GM18517 (cell line): ENCODE data around the gene CHST8.
"Not testable (repeated sequence)": the region's sequence is repeated elsewhere in the genome, so short reads cannot be mapped to it uniquely, and the experiment has no call there.

Experiments
- ATAC-seq: cut with Tn5 transposase; IDR thresholded peaks from one replicate; pipeline ENCODE4 v1.9.1; 2021; ENCODE audit warnings: mild to moderate bottlenecking, moderate library complexity; ENCODE audit not compliant: unreplicated experiment

The CHST8 gene

DNA sequence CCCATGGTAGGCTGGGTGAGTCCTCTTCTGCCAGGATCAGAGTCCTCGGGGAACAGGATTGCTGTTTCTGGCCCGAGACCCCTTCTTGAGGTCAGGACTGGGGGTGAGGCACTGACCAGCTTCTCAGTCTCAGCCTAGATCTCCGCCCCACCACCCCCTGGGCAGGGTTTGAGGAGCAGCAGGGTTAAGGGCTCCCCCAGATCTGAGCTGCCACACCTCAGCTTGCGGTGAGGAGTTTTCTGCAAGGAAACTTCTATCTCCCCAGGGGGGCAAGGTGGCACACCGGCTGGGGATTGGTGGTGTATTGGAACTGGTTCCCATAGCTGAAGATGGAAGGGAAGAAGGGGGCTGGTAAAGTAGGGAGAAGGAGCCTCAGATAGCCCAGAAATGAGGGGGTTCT, 19.5 kb downstream of the CHST8 start:
- ATAC-seq, result no peak

DNA sequence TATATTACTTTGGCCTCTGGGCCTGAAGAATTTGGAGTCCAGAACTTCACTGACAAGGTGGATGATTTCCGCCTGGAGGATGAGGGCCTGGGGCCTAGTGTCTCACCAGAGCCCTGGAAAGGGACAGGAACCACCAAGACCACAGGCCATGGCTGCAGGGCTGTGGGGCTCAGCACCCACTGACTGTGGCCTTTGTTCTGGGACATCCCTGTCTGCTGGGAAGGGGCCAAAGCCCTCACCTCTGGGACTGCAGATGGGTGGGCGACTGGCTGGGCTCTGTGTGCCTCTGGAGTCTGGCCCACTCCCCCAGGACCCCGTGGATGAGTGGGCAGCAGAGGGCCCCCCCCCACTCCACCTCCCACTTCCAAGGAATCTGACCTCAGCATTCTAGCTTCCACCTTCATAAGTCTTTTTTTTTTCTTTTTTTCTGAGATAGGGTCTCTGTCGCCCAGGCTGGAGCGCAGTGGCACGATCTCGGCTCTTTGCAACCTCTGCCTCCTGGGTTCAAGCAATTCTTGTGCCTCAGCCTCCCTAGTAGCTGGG, 20.3 kb downstream of the CHST8 start:
- ATAC-seq, result no peak

DNA sequence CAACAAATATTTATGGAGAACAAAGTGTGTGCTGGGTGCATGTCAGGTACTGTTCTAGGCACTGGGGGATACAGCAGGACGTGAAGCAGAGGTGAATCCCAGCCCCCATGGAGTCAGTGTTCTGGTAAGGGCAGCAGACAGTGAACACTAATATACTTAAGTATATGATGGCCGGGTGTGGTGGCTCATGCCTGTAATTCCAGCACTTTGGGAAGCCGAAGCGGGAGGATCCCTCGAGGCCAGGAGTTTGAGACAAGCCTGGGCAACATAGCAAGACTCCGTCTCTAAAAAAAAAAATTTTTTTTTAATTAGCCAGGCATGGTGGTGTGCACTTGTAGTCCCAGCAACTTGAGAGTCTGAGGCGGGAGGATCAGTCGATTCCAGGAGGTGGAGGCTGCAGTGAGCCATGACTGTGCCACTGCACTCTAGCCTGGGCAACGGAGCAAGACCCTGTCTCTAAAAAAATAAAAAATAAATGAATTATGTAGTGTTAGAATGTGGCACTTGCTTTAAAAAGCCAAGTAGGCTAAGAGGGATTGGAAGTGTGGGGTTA, 22.6 kb downstream of the CHST8 start:
- no peak for ATAC-seq

DNA sequence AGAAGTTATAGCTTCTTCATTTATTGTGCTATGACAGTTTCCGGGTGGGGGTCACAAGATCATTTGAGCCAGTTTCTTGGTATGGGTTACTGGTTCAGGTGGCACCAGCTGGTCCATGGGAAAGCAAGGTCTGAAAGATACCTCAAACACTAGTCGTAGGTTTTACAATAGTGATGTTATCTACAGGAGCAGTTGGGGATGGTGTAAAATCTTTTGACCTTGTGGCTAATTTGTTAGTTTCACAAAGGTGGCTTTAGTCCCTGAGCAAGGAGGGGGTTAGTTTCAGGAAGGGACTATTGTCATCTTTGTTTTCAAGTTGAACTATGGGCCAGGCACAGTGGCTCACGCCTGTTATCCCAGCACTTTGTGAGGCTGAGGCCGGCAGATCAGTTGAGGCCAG, 24.6 kb downstream of the CHST8 start:
- ATAC-seq, result no peak

DNA sequence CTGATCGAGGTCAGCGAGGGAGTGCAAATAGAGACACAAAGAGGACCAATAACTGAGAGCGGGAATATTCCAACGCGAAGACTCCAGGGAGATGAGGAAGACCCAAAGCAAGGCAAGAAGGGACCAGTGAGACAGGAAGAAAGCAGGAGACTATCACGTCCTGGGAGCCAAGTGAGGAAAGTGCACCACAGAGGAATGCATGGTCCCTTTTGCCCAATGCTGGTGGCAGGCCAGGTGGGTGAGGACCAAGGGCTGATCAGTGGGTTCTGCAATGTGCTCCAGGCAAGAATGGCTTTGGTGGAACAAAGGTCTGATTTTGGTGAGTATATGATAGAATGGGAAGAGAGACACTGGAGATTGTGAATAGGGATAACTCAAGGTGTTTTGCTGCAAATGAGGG, 25.4 kb downstream of the CHST8 start:
- no peak for ATAC-seq

DNA sequence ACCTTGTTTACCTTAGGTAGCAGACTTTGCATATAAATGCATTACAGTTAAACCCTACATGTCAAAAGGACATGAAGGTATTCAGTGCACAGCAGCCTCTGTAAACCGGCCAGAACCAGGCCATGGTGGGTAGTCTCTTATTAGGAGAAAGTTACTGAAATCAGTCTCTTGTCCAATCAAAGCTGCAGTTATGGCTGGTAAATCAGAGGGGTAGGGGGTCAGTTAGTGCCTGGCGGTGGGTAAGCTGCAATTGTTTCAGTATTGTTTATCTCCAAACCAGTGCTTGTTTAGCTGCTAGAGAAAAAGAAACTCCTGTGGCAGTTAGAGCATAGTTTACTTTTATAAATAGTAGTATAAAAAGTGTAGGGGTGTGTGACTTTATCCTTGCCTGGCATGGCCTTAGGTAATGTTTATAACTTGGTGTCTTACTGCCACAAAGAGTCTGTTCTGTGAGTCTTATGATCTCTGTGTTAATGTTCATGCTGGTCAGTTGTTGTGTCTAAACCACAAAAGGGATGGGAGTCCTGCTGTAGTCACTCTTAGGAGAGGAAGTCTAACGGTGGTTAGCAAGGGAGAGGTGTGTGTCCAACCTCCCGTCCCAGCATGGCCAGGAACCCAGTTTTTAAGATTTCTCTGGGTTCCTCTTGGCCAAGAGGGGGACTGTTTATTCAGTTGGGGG, 28.0 kb downstream of the CHST8 start:
- ATAC-seq, result no peak

DNA sequence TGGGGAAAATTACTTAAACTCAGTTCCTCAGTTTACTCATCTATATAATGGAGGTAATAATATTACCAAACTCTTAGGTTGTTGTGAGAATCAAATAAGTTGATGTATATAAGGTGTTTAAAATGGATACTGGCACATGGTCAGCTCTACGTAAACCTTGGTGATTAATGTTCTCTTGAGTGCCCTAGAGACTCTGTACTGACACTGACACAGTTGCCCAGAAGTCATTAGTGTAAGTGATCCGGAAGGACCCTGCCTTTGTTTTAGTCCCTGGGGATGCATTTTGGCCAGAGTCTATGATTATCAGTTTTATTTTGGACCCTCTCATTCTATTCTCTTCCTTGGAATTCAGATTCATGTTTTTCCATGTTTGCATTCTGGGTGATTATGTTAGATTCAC, 31.9 kb downstream of the CHST8 start:
- no peak for ATAC-seq

DNA sequence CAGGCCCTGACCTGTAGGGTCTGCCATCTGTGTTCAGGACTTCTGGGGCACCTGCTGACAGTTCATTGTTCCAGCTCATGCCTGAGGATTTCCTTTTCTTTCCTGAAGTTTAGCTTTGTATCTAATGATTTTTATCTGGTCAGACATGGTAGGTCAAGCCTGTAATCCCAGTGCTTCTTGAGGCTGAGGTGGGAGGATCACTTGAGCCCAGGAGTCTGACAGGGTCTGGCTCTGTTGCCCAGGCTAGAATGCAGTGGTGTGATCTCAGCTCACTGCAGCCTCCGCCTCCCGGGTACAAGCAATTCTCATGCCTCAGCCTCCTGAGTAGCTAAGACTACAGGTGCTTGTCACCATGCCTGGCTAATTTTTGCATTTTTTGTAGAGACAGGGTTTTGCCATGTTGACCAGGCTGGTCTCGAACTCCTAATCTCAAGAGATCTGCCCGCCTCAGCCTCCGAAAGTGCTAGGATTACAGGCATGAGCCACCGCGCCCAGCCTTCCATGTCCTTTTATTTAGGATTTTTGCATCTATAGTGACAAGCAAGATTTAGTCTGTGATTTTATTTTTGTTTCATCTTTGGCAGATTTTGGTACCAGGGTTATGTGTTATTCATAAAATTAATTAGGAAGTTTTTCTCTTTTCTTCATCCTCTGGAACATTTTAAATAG, 33.2 kb downstream of the CHST8 start:
- no peak for ATAC-seq

DNA sequence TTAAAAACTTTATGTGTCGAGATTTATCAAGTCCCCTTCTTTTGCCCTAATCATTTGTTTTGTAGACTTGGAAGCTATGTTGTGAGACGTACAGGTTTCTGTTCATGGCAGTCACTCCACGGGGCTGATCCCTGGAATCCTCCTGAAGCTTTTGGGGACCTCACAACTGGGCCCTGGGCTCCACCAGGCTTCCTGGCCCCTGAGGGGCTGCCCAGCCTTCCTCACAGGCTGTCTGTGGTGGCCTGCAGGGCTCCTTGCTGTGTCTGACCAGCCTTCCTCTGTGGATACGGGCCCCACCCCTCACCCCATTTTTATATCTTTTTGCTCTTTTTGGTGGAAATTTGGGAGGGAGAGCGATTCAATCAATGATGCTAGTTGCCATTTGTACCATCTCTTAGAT, 38.1 kb downstream of the CHST8 start:
- ATAC-seq, result no peak

DNA sequence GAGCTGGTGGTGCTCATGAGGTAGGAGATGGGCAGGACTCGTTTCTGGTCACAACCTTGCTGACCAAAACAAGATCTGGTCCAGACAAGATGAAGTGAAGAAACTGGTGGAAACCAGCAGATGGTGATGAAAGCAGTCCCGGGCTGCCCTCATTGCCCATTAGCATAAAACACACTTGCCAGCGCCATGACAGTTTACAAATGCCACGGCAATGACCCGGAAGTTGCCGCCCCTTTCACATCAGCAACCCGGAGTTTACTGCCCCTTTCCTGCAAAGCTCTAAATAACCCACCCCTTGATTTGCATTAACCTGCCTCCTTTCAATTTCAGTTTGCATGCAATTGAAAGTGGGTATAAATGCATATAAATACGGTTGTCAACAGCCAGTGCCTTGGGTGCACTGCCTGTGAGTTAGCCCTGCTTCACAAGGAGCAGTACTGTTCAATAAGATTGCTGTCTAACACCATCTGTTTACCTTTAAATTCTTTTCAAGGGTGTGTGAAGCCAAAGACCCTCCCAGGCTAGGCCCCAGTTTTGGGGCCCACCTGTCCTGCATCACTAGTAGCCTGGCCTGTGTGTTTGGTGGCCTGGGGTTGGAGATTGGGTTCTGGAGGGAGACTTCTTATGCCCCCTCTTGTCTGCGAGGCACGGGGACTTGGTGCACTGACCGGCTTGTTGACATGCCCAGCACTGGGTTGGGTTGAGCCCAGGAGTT, 38.8 kb downstream of the CHST8 start:
- no peak for ATAC-seq

DNA sequence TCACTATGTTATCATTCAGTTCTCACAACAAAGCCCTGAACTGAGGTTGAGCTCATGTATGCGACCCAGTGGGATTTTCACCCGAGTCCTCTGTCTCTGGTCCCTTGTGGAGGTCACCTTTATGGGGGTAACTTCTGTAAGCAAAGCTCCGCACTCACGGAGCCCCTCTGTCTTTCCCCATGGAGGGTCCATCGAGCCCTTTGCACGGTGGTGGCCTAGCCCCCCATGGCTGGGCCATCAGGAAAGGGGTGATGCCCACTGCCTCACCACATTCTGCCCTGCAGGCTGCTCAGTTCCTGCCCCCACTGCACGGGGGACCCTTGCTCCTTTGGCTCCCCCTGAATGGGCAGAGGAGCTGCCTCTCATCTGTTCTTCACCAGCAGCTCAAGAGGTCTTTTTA, 39.6 kb downstream of the CHST8 start:
- no peak for ATAC-seq

DNA sequence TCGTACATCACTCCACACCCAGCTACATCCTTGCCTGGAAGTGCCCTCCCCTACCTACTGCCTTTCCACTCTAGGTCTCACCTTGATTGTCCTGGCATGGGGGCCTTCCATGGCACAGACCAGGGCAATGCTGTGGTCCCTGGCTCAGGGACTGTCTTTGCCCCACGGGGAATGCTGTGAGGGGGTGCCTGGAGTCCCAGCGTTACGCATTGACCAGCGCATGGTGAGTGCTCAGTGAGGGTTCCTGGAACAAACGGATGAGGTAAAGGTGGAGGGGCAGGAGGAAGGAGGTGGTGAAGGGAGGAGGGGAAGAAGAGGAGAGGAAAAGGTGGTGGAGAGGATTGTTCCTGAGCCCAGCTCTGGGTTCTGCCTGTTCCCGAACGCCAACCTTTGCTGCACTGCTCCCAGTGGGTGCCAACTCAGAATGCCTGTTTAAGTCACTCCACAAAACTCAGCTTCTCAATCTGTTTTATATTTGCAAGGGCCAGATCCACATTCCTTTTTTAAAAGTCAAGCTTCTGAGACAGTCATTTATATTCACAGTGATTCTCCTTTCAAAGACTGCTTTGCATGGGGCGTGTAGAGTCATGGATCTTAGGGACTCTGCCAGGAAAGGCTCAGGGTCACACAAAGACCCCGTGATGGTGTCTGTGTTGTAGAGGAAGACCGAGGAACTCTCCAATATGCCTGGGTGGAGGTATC, 40.8 kb downstream of the CHST8 start:
- no peak for ATAC-seq

DNA sequence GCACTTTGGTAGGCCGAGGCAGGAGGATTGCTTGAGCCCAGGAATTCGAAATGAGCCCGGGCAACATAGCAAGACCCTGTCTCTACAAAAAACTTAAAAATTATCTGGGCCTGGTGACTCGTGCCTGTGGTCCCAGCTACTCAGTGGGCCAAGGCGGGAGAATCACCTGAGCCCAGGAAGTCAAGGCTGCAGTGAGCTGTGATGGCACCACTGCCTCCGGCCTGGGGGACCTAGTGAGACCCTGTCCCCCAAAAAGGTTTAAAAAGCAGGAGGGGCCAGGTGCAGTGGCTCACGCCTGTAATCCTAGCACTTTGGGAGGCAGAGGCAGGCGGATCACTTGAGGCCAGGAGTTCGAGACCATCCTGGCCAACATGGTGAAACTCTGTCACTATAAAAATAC, 41.6 kb downstream of the CHST8 start:
- not testable (repeated sequence) for ATAC-seq

DNA sequence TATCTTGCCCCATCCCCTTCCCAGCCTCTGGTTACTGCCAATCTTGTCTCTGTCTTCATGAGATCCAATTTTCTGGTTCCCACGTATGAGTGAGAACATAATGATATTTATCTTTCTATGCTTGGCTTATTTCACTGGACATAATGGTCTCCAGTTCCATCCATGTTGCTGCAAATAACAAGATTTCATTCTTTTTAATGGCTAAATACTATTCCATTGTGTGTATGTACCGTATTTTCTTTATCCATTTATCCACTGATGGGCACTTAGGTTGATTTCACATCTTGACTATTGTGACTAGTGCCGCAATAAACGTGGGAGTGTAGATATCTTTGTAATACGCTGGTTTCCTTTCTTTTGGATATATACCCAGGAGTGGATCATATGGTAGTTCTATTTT, 43.0 kb downstream of the CHST8 start:
- no peak for ATAC-seq

DNA sequence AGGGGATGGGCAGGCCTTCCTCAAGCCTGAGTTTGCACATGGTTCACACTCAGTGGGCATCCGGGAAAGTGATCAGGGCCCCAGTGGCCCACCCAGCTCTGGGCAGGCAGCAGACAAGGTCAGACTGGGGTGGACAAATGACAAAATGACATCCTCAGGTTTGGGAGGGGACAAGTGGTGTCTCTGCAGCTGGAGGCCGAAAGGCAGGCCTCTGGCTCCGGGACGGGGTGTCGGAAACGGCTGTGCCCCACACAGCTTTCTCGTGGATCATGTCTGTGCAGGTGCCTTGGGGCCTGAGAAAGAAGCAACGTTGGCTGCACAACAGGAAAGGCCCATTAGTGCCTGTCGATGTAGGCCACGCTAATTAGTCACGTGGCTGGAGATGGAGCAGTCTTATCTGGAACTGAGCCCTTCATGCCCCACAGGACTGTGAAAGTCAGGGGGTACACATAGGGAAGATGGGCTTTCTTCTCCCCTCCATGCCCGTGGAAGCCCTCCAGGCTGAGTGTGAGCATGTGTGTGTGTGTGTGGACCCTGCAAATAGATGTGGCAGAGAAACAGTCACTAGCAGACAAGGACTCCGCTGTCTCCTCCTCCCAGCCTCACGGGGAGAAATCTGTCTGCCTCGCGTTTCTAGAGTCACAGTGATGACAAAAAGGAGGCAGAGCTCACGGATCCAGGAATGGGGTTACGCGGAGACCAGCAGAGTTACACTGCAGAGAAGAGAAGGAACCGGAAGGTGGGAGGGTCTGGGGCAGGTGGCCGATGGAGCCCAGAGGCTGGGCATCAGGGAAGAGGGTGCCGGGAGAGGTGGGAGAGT, 44.2 kb downstream of the CHST8 start:
- no peak for ATAC-seq

DNA sequence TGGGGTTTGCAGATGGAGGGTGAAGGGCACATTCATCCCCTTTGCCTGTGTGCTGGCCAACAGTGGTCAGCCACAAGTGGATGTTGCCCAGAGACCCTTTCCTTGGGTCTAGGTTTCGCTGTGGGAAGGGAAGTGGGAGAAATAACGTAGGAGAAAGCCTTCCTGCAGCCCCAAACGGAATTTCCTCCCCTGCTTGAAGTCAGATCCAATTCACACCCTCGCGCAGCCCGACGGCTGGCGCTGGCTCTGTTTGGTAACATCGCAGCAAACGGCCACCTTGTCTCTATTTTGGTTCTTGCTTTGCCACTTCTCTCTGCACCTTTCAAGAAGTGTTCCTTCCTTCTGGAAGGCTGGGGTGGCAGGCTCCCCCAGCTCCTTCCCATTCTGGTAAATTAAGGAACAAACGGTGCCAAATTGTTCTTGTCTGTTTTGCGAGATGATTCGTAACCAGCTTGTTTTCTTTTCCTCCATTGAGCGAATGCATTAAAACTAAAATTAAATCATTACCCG, 45.4 kb downstream of the CHST8 start:
- no peak for ATAC-seq

DNA sequence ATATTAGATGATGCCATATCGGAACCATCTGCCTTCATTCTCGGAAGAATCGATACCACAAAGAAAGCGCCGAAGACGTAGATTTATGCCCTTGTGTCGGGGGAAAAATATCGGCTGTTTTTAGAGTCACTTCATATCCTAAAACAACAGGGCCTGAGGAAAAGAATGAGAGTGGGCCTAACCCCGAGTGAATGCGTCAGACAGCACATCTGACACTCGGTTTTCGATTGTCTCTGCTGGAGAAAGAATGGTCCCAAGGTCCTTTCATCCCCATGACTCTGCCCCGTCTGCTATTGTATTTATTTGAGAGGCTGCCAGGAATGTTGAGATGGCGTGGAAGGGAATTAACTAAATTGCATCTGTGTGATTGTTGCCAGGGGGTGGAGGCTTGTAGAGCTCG, 46.1 kb downstream of the CHST8 start:
- ATAC-seq, result no peak

DNA sequence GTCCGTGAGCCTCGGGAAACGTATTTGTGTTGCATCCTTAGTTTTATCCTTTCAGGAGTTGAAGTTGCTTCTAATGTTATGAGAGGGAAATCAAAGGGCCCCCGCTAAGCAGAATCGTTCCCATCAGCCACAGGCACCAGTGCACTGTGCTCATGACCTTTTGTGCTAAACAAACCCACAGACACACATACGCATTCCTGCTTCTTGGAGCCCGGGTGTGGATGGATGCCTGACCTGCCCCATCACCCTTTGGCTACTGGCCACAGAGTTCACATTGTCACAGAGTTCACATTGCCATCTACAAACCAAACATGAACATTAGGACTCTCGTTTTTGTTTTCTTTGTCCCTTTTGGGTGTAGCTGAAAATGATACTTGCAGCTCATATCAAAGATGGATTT, 47.2 kb downstream of the CHST8 start:
- no peak for ATAC-seq

DNA sequence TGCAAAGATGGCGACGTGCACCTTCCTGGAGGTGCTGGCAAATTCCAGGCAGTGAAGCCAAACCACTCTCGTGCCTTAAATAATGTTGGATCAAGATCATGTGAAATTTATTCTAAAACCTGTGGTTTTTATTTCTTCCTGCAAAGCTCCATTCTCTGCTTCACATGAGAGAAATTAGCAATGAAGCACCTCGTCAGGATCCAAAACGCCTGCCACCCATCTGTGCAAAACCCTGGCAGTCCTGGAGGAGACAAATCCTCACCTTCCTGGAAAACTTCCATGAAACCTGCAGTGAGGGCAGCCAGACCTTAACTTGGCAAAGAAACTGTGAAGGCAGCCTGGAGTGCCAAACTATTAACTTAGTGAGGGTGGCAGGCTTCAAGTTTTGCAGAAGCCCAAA, 47.6 kb downstream of the CHST8 start:
- no peak for ATAC-seq

DNA sequence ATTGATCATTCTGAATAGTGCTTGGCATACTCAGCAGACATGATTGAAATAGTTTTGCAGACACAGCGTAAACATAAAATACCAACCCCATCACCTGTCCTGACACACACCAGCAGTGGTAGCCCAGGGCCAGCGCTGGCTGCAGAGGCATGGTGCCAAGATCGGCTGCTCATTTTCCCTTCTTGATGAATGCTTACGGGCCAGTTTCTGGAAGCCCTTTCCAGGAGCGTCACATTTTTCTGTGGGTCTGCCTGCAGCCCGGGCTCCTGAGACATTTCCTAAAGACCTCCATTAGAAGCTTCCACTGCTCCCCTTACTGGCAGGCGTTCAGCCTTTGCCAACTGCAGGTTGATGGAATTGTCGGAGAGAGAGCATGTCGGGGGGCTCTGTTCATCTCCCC, 48.6 kb downstream of the CHST8 start:
- ATAC-seq, result no peak
